PFSK-1 (cell line): ENCODE measurements around the gene MRPS30.

Experiments used
- POLR2AphosphoS5 ChIP-seq: IDR thresholded peaks from 2 replicates; pipeline ENCODE4 v1.6.1; 2012; ENCODE audit warnings: low read depth, mild to moderate bottlenecking, control low read depth, low read length, moderate library complexity
- REST ChIP-seq, 2 experiments: IDR thresholded peaks; 2 replicates each; pipeline versions ENCODE4 v1.6.1 to v1.8.0; 2011 to 2012; ENCODE audit warnings: low read depth in 2 of 2, low read length in 2 of 2, control low read depth in 1 of 2, inconsistent platforms in 1 of 2, mild to moderate bottlenecking in 1 of 2, moderate library complexity in 1 of 2; ENCODE audit not compliant: insufficient read depth in 1 of 2

GRCh38 chr5:44787731-44788130, 21.0 kb upstream of the MRPS30 start:
- no peak for TF ChIP-seq POLR2AphosphoS5
- no peak for TF ChIP-seq REST (IDR thresholded peaks at IDR 0.05; ENCODE audit: insufficient read depth in 1 of 2, low read depth in 2 of 2, low read length in 2 of 2)
